BE2C (cell line): ENCODE data around the gene NELL1.

Experiments
- DNase-seq: peaks from one replicate; pipeline ENCODE4 v3.0.0-alpha.2; 2020
- H3K27me3 ChIP-seq: fragments of 250-450 bp; sonication (Bioruptor Pico); 2 replicates; pipeline ENCODE4 v1.5.1; 2020; ENCODE audit warnings: mild to moderate bottlenecking
- H3K36me3 ChIP-seq: fragments of 250-450 bp; sonication (Bioruptor Pico); 2 replicates; pipeline ENCODE4 v1.5.1; 2020; ENCODE audit warnings: mild to moderate bottlenecking
- H3K4me1 ChIP-seq: fragments of 250-450 bp; sonication (Bioruptor Pico); 2 replicates; pipeline ENCODE4 v1.5.1; 2020
- H3K4me3 ChIP-seq: 2 replicates; pipeline ENCODE4 v1.5.1; 2011; ENCODE audit warnings: low read depth, low read length
- H3K9me3 ChIP-seq: fragments of 250-450 bp; sonication (Bioruptor Pico); 2 replicates; pipeline ENCODE4 v1.5.1; 2020
- CTCF ChIP-seq: IDR thresholded peaks from 2 replicates; pipeline ENCODE4 v1.5.1; 2012; ENCODE audit warnings: mild to moderate bottlenecking, low read depth, low read length

NELL1 gene

GRCh38 chr11:21396342-21397008 is 727.1 kb downstream of the NELL1 start:
- no peak for TF ChIP-seq CTCF
- Histone ChIP-seq H3K4me3 (no peak overlapping the region), H3K27me3 (no peaks in the 10 kb centered on the region), H3K9me3 (no peaks in the 10 kb centered on the region), H3K36me3 (no peaks in the 10 kb centered on the region), H3K4me1 (0 out of 2 replicates have a peak, but pooled peaks cover 2% of the 10 kb centered on the region)
- DNase-seq, result peak; percentile 3

- no peaks in the 10 kb centered on the region for H3K36me3 ChIP-seq
- H3K4me1 ChIP-seq, result 0 out of 2 replicates have a peak, but pooled peaks cover 2% of the 10 kb centered on the region
- no peaks in the 10 kb centered on the region for H3K9me3 ChIP-seq
- H3K27me3 ChIP-seq, result no peaks in the 10 kb centered on the region
- no peak overlapping the region for H3K4me3 ChIP-seq
- no peak for DNase-seq
- no peak for TF ChIP-seq CTCF
Measured at GRCh38 chr11:21398195-21398594, 728.8 kb downstream of the NELL1 start.

DNA sequence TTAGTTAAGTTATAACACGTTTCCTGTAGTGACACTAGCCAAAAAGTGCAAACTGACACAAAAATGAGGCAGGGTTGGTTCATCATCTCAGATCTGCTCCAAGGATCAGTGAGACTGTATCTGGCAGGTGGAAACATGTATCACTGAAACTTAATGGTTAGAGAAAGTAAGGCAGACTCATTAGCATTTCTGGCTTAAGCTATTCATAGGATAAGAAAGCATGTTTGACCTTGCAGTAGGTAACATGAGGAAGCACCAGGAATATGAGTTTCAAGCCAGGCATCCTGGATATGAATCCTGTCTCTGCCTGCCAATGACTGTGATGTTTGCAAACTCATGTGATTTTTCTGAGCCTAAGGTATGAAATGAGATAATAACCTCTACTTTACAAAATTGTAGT is 732.1 kb downstream of the NELL1 start:
- no peak for TF ChIP-seq CTCF
- DNase-seq, result no peak
- no peaks in the 10 kb centered on the region for H3K27me3 ChIP-seq

GRCh38 chr11:21402274-21402673 is 732.9 kb downstream of the NELL1 start:
- Histone ChIP-seq H3K36me3 (no peaks in the 10 kb centered on the region), H3K4me1 (no peaks in the 10 kb centered on the region), H3K4me3 (no peak overlapping the region), H3K27me3 (no peaks in the 10 kb centered on the region), H3K9me3 (no peaks in the 10 kb centered on the region)
- TF ChIP-seq CTCF, result no peak
- DNase-seq, result no peak

More for the DNA sequence above, 732.1 kb downstream of the NELL1 start:
- Histone ChIP-seq H3K4me3 (no peak overlapping the region), H3K9me3 (no peaks in the 10 kb centered on the region), H3K36me3 (no peaks in the 10 kb centered on the region), H3K4me1 (no peaks in the 10 kb centered on the region)

GRCh38 chr11:21403069-21403468 is 733.7 kb downstream of the NELL1 start:
- Histone ChIP-seq H3K4me3 (no peak overlapping the region), H3K36me3 (no peaks in the 10 kb centered on the region), H3K4me1 (no peaks in the 10 kb centered on the region), H3K27me3 (no peaks in the 10 kb centered on the region), H3K9me3 (no peaks in the 10 kb centered on the region)
- DNase-seq, result no peak
- no peak for TF ChIP-seq CTCF

DNA sequence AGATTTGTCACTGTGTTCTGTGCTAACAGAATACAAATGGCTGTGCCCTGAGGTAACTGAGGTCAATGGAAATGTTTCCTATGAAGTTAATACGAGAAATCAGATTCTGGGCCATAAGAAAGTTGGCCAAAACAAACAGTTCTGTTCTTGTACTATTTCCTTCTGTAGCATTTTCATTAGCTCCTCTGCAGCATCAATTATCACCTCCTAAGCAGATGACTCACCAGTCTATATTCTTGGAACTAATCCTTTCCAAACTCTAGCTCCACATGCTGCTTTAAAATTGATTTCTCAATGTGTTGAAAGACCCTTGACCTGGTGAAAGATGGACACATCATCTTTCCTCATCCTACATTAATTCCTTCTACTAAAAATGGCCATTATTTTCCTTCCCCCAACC is 736.0 kb downstream of the NELL1 start:
- no peak for DNase-seq
- Histone ChIP-seq H3K27me3 (no peaks in the 10 kb centered on the region), H3K4me1 (no peaks in the 10 kb centered on the region), H3K4me3 (no peak overlapping the region), H3K9me3 (no peaks in the 10 kb centered on the region), H3K36me3 (no peaks in the 10 kb centered on the region)
- TF ChIP-seq CTCF, result no peak
